GM18517 (cell line): ENCODE measurements around the gene MS4A14.
A peak's percentile ranks its signal among the peaks of the same experiment; 100 is the strongest.
"Not testable (repeated sequence)": the region's sequence is repeated elsewhere in the genome, so short reads cannot be mapped to it uniquely, and the experiment has no call there.

Experiments used
- ATAC-seq: cut with Tn5 transposase; IDR thresholded peaks from one replicate; pipeline ENCODE4 v1.9.1; 2021; ENCODE audit warnings: mild to moderate bottlenecking, moderate library complexity; ENCODE audit not compliant: unreplicated experiment

MS4A14 gene

DNA sequence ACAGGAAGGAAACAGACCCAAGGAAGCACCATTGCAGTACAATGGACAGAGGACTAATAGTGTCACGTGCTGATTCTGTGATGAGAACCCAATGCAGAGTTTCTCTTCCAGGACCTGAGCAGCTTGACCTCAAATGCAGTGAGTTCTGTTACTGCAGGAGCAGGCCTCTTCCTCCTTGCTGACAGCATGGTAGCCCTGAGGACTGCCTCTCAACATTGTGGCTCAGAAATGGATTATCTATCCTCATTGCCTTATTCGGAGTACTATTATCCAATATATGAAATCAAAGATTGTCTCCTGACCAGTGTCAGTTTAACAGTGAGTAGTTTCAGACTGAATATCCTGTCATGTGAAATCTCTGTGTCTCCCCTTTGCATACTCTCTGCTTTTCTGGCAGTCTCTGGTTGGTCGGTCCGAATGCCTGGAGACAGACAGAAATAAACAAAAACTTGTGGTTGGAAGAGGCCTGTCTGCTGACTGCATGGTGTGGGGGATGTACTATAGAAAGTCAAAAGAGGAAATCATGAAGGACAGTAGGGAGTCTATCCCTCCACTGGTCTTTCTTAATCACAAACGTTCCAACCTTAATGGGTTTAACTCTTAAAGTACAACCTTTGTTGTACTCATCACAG, 6.9 kb upstream of the MS4A14 start:
- ATAC-seq = peak; percentile 92

GRCh38 chr11:60390419-60390818, 5.8 kb upstream of the MS4A14 start:
- ATAC-seq = no peak

DNA sequence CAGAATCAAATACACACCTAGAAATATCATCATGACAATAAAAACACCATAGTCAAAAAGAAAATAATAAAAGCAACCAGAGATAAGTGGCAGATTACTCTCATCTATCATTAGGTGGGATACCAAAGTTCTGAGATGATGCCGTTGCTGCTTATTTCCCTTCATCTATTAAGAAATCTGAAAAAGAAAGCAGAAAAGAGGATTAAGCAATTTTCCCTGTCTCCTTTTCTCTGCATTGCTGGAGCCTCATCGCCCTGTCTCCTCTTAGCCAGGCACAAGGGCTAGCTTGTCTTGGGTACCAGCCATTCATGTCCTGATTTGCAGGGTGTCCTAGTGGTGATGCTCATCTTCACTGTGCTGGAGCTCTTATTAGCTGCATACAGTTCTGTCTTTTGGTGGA, 3.9 kb upstream of the MS4A14 start:
- ATAC-seq = no peak

GRCh38 chr11:60393016-60393415, 3.2 kb upstream of the MS4A14 start:
- ATAC-seq = no peak

- no peak for ATAC-seq
Measured at GRCh38 chr11:60394666-60395380, 1.4 kb upstream of the MS4A14 start.

DNA sequence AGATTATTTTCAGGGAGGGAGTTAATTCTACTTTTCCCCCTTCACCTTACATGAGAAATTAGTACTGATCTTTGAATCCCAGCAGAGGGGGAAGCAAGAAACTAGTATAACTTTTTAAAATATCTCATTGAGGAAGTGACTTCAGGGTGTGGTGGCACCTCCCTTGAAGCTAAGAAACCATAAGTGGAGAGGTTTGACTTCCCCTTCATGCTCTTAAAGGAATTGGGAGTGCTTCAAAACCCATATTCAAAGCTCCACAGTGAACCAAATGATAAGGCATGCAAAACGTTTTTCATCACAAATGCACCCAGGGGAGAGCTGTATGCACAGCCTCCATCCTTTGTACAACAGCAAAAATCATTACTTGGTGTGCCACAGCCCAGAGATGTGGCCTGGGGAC, 540 bp downstream of the MS4A14 start:
- peak; percentile 66 for ATAC-seq

GRCh38 chr11:60420015-60420414, 23.8 kb downstream of the MS4A14 start:
- ATAC-seq = no peak

- ATAC-seq = no peak
Measured at GRCh38 chr11:60422609-60423008, 26.4 kb downstream of the MS4A14 start.

DNA sequence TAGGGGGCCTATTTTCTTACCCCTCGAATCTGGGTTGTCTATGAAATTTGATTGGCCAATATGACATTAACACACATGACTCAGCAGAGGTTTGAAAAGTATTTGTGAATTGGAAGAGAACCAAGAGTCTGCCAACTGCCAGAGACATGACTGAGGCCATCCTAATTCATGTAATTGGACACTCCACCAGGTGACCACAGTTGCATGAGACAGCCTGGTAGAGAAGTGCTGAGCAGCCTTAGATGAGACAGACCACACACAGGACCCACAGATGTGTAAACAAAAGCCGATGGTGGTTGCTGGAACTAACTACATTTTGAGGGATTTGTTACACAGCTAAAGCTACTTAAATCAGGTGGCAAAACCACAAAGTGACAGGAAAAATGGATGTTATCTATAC, 32.3 kb downstream of the MS4A14 start:
- no peak for ATAC-seq

DNA sequence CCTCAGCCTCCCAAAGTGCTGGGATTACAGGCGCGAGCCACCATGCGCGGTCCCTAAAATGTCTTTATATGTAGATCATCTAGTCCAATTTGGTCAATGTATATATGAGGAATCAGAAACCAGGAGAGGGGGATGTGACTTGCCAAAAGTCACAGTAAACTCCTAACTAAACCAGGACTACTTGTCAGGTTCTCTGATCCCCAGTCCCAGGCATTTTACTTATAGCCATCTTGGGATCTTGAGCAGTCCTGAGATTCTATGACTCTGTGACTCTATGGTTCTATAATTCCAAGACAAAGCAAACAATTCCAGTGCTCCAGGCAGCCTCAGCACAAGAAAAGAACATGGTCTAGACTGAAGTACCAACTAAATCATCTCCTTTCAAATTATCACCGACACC, 33.0 kb downstream of the MS4A14 start, which contains the start of gene MS4A5:
MS4A5 (plus strand) TSS at position 301 of the 400 bp plus-strand sequence. CDS start 103 bp downstream, outside the sequence.
- no peak for ATAC-seq

- no peak for ATAC-seq
Measured at GRCh38 chr11:60431251-60431650, 35.0 kb downstream of the MS4A14 start.

DNA sequence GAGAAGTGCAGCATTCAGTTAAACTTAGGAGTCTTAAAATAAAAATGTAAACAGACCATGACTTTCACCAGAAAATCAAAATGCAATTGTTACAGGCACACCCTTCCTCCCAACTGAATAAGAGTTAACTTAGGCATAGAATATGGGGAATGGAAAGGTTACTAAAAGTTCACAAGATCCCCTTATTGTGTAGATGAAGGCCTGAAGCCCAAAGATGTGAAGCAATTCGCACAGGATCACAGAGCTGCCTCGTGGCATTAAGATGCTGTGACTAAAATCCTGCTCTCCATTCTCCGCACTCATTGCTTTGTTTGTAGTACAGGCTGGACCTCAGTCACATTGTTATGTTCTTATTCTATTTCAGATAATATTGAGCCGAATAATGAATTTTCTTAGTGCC, 37.1 kb downstream of the MS4A14 start:
- ATAC-seq = no peak

DNA sequence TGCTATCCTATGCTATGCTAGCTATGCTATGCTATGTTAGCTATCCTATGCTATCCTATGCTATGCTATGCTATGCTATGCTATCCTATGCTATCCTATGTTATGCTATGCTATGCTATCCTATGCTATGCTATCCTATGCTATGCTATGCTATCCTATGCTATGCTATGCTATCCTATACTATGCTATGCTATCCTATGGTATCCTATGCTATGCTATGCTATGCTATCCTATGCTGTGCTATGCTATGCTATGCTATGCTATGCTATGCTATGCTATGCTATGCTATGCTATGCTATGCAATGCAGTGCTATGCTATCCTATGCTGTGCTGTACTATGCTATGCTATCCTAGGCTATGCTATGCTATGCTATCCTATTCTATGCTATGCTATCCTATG, 50.8 kb downstream of the MS4A14 start:
- no peak for ATAC-seq

DNA sequence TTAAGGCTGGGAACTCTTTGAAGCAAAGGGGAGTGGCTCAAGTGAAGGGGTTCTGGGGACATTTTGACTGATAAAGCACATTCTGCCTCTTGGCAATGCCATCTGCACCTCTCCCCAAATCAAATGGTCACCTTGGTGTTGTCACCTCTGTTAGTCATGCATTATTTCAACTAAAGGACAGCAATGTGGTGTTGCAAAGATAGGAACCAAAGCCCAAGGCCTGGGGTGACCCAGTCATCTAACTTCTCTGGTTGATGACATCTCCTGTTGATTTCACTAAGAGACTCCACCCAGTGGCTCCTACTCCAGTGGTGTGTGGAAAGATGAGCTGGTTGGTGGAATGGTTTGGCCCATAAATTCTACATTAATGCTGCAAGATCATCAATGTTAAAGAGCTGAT, 51.6 kb downstream of the MS4A14 start:
- no peak for ATAC-seq

GRCh38 chr11:60451185-60451584, 54.9 kb downstream of the MS4A14 start:
- ATAC-seq = not testable (repeated sequence)

DNA sequence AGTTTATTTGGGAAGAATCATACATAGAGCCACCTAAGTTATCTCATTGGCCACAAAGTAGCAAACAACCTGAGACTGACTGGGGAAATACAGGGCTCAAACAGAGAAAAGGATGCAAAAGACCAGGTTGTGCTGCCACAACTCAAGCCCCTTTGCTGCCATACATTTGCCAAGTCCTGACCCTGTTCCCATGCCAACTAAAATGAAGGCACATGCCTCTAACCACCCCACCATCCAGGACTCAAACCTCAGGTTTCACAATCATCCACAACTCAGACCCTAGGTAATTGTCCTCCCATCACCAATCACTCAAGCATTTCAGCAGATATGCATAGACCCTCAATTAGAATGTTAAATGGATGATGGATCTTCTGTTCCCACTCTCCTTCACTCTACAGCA, 58.0 kb downstream of the MS4A14 start:
- ATAC-seq = no peak

DNA sequence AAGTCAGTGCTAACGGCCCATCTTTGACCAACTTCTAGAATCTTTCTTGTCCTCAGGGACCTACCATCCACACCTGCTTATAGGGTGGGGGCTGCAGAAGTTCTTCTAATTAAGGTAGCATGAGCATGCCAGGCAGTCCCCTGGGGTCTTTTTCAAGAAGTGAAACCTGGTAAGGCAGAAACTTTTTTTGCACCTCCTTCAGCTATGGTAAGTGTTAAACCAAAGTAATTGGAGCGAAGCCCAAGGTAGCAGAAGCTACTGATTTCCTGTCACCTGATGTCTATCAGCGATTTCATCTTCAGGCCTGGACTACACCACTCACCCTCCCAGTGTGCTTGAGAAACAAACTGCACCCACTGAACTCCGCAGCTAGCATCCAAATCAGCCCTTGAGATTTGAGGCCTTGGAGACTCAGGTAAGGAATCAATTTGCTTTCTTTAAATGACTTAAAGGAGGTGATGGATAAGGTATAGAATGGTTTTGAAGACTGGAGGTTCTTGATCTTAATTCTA, 59.3 kb downstream of the MS4A14 start, which contains the start of gene MS4A1:
MS4A1 (plus strand) TSS at position 317 of the 512 bp plus-strand sequence. CDS start 6,528 bp downstream, outside the sequence.
- ATAC-seq = peak; percentile 82

DNA sequence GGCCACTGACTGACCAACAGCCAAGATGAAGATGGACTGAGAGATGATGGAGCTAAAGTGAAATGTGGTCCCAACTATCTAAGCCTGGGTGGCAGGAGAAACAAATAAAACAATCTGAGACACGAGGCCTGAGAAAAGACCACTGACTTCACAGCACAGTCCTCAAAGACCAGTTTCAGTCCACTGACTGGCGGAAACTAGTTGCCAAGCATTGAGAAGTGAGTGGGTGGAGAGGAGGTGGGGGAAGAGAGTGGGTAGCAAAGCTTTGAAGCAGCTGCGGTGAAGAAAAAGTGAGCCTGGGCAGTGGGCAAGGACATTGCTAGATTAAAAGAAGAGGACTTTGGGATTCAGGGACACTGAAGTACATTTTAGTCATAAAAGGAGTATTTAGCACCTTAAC, 61.3 kb downstream of the MS4A14 start:
- ATAC-seq = peak; percentile 33

DNA sequence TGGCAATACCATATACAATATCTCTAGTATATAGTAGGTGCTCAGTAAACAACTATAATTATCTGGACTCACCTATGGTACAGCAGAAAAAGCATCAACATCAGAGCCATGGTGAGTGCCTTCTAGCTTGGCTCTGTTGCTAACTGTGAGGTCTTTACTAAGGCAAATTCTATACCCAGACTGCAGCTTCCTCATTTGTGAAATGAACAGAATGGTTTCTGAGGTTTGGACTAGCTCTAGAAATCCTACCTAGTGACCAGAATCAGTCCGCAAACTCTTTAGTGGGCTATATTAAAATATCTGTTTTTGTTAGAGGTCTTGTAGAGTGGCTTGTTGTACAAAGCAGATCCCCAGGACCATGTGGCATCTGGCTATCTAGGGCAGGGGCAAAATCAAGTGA, 63.1 kb downstream of the MS4A14 start:
- no peak for ATAC-seq
